ENCODE data around the gene PTBP3.

Gene PTBP3

DNA sequence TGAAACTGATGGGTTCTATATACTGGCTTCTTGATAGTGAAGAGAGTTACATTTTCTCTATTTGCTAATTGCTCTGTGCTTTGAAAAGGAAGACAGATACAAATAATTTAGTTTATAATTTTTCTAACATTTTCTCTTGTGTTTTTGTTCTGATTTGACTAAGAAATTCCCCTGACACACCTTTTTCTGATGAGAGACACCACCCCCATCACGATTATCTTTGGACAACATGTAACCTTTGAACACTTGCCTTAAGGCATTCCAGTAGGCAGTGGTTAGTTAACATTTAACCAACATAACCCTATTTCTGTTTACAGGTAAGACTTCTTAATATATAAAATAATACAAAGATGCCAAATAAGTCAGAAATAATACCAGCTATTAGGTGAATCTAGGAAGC is 4.1 kb upstream of the PTBP3 start:
- Histone ChIP-seq H3K4me2 (no peak overlapping the region), H4K20me1 (ENCODE audit: insufficient read depth) (no peaks in the 10 kb centered on the region), H3K9ac (no peak overlapping the region), H3K27me3 (ENCODE audit: insufficient read depth, low read depth) (no peaks in the 10 kb centered on the region), H3K4me3 (IDR thresholded peaks at IDR 0.05; ENCODE audit: insufficient read depth, low read depth, low read length) (no peak overlapping the region), H2AFZ (ENCODE audit: low read depth) (no peak overlapping the region), H3K79me2 (ENCODE audit: insufficient read depth, low read depth) (peaks cover 1% of the 10 kb centered on the region; the same call in 1 of the 2 replicates), H3K36me3 (ENCODE audit: insufficient read depth) (no peaks in the 10 kb centered on the region), H3K27ac (no peak overlapping the region), H3K4me1 (ENCODE audit: low read depth, poor library complexity, severe bottlenecking) (peaks cover 9% of the 10 kb centered on the region)
- TF ChIP-seq, protein P1, sequence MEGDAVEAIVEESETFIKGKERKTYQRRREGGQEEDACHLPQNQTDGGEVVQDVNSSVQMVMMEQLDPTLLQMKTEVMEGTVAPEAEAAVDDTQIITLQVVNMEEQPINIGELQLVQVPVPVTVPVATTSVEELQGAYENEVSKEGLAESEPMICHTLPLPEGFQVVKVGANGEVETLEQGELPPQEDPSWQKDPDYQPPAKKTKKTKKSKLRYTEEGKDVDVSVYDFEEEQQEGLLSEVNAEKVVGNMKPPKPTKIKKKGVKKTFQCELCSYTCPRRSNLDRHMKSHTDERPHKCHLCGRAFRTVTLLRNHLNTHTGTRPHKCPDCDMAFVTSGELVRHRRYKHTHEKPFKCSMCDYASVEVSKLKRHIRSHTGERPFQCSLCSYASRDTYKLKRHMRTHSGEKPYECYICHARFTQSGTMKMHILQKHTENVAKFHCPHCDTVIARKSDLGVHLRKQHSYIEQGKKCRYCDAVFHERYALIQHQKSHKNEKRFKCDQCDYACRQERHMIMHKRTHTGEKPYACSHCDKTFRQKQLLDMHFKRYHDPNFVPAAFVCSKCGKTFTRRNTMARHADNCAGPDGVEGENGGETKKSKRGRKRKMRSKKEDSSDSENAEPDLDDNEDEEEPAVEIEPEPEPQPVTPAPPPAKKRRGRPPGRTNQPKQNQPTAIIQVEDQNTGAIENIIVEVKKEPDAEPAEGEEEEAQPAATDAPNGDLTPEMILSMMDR (conservative IDR thresholded peaks at IDR 0.05; ENCODE audit: low read depth, low read length) = no peak

- no peak overlapping the region for H3K4me3 ChIP-seq (IDR thresholded peaks at IDR 0.05; ENCODE audit: insufficient read depth, low read depth, low read length)
- H3K27me3 ChIP-seq (ENCODE audit: insufficient read depth, low read depth) = no peaks in the 10 kb centered on the region
- peak overlapping the region; percentile 90 for H3K4me2 ChIP-seq
- peaks cover 32% of the 10 kb centered on the region for H3K79me2 ChIP-seq (ENCODE audit: insufficient read depth, low read depth)
- H3K36me3 ChIP-seq (ENCODE audit: insufficient read depth) = no peaks in the 10 kb centered on the region
- TF ChIP-seq, protein P1 (conservative IDR thresholded peaks at IDR 0.05; ENCODE audit: low read depth, low read length) = no peak
- peak overlapping the region; percentile 78 for H3K9ac ChIP-seq
- H2AFZ ChIP-seq (ENCODE audit: low read depth) = peak overlapping the region; percentile 73
- H3K27ac ChIP-seq = peak overlapping the region; percentile 80
- H4K20me1 ChIP-seq (ENCODE audit: insufficient read depth) = no peaks in the 10 kb centered on the region
- H3K4me1 ChIP-seq (ENCODE audit: low read depth, poor library complexity, severe bottlenecking) = peaks cover 24% of the 10 kb centered on the region
These were observed 1.0 kb upstream of the PTBP3 start for GRCh38 chr9:112334432-112334841.

DNA sequence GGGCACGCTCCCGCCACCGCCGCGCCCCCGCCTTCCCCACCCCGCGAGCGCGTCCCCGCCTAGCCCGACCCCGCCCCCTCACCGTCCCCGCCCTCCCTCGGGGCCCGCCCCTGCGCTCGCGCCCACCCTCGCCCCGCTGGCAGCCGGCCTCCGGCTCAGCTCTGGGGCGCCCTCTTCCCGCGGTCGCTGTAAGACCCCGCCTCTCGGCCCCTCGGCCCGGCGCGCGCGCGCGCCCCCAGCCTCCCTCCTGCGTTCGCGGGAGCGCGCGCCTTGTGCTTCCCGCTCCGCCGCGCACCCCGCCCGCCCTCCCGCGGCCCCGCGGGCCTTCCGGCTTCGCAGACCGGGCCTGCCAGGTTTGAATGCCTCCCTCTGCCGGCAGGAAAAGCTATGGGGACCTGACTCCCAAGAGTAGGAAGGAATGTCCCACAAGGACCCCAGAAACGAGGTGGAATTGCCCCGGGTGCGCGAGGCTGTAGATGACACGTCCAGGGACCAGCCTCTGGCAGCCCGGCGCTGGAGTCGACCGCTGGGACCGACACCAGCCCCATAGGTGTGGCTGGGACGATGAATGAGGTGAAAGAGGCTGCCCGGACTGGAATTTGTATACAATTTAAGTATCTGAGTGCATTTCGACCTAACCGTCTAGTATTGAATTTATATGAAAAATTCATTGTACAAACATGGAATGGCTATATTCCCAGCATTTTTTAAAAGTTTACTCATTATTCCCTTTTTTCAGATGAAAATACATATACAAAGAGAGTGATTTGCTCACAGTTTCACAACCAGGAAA is 416 bp upstream of the PTBP3 start:
- H3K27me3 ChIP-seq (ENCODE audit: insufficient read depth, low read depth) = no peaks in the 10 kb centered on the region
- H4K20me1 ChIP-seq (ENCODE audit: insufficient read depth) = no peaks in the 10 kb centered on the region
- H2AFZ ChIP-seq (ENCODE audit: low read depth) = peak overlapping the region; percentile 73
- H3K79me2 ChIP-seq (ENCODE audit: insufficient read depth, low read depth) = peaks cover 38% of the 10 kb centered on the region
- TF ChIP-seq, protein P1 (conservative IDR thresholded peaks at IDR 0.05; ENCODE audit: low read depth, low read length) = peak; percentile 47
- H3K4me1 ChIP-seq (ENCODE audit: low read depth, poor library complexity, severe bottlenecking) = peaks cover 24% of the 10 kb centered on the region
- H3K4me2 ChIP-seq = peak overlapping the region; percentile 90
- peak overlapping the region; percentile 85 for H3K27ac ChIP-seq
- no peak overlapping the region for H3K4me3 ChIP-seq (IDR thresholded peaks at IDR 0.05; ENCODE audit: insufficient read depth, low read depth, low read length)
- peak overlapping the region; percentile 78 for H3K9ac ChIP-seq
- H3K36me3 ChIP-seq (ENCODE audit: insufficient read depth) = no peaks in the 10 kb centered on the region

DNA sequence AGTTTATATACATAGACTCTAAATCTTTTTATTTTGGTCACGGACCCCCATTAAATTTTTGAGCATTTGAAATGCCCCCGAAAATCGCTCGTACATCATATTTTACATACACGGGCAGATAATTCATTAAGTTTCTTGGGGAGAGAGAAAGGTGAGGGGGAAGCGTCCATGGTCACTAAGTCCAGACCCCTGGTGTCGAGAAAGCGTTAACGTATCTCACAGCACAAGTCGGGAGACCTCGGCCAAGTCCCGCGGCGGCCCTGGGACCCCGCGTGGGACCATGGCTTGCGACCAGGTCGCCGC is 794 bp downstream of the PTBP3 start:
- Histone ChIP-seq H3K9ac (peak overlapping the region; percentile 73), H3K36me3 (ENCODE audit: insufficient read depth) (no peaks in the 10 kb centered on the region), H3K27me3 (ENCODE audit: insufficient read depth, low read depth) (no peaks in the 10 kb centered on the region), H3K4me2 (peak overlapping the region; percentile 91), H3K4me1 (ENCODE audit: low read depth, poor library complexity, severe bottlenecking) (peaks cover 35% of the 10 kb centered on the region), H3K27ac (peak overlapping the region; percentile 85), H4K20me1 (ENCODE audit: insufficient read depth) (no peaks in the 10 kb centered on the region), H3K79me2 (ENCODE audit: insufficient read depth, low read depth) (peaks cover 50% of the 10 kb centered on the region), H3K4me3 (IDR thresholded peaks at IDR 0.05; ENCODE audit: insufficient read depth, low read depth, low read length) (no peak overlapping the region), H2AFZ (ENCODE audit: low read depth) (peak overlapping the region; percentile 57)
- TF ChIP-seq, protein P1 (conservative IDR thresholded peaks at IDR 0.05; ENCODE audit: low read depth, low read length) = 0 out of 2 replicates have a peak, but pooled peaks have one; percentile 20
